Bronchial epithelial cell (primary cell): Measurements from ENCODE around the gene TMEM80. TPM values are rescaled to one million over a fixed set of nuclear protein-coding genes. Genes with fewer than 3 reads are reported as not detected.
A peak's percentile ranks its signal among the peaks of the same experiment; 100 is the strongest.

Experiments used
- DNase-seq: peaks from one replicate; pipeline ENCODE4 v3.0.0-alpha.2; 2010; ENCODE audit warnings: low read depth
- FAIRE-seq: peaks from 2 replicates; lab custom pipeline; 2011; peaks lifted over from hg19 to GRCh38; lab: Jason Lieb, UNC
- H3K27me3 ChIP-seq: 2 replicates; pipeline ENCODE4 v1.5.1; 2011; ENCODE audit warnings: low read length; ENCODE audit not compliant: control insufficient read depth, insufficient read depth
- H3K36me3 ChIP-seq: 2 replicates; pipeline ENCODE4 v1.5.1; 2011; ENCODE audit warnings: low read length; ENCODE audit not compliant: control insufficient read depth, insufficient read depth
- H3K4me3 ChIP-seq: 2 replicates; pipeline ENCODE4 v1.5.1; 2011; ENCODE audit warnings: mild to moderate bottlenecking, low read depth, low read length, control low read depth
- total RNA-seq: library from RNA; depleted of rRNA; stranded (reverse); fragments of >200 nt; gene quantifications from 2 replicates; pipeline ENCODE4 v1.2.1, GENCODE V29; 2014
- TF ChIP-seq, protein P1 (sequence below): IDR thresholded peaks from 2 replicates; pipeline ENCODE4 v1.5.1; 2011; ENCODE audit warnings: mild to moderate bottlenecking, moderate library complexity, low read length, control low read depth, inconsistent platforms; ENCODE audit not compliant: insufficient read depth, severe bottlenecking

The TMEM80 gene
- total RNA-seq, 1 donor from 2014 or later: 9.0 TPM

DNA sequence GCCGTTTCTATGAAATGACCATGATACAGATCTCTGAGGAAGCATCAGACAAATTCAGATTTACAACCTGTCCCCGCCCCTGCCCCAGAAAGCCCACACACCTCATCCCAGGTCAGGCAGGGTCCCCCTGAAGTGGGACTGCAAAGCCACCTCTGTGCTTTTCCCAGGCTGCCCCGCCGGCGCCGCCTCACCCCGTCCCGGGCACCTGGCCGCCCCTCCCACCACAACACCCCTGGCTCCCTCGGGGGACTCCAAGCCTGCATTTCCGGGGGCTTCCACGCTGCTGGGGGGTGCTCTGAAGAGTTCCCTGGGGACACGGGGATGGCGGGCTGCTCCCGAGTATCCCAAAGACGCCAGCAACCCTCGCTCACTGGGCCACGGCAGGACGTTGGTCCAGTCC is 35.3 kb upstream of the TMEM80 start:
- no peak for FAIRE-seq

GRCh38 chr11:660681-661444 is 34.8 kb upstream of the TMEM80 start:
- DNase-seq (no peak), FAIRE-seq (no peak)
- no peak overlapping the region for H3K4me3 ChIP-seq
- no peaks in the 10 kb centered on the region for H3K27me3 ChIP-seq
- H3K36me3 ChIP-seq: peaks cover 16% of the 10 kb centered on the region
- TF ChIP-seq, protein P1, sequence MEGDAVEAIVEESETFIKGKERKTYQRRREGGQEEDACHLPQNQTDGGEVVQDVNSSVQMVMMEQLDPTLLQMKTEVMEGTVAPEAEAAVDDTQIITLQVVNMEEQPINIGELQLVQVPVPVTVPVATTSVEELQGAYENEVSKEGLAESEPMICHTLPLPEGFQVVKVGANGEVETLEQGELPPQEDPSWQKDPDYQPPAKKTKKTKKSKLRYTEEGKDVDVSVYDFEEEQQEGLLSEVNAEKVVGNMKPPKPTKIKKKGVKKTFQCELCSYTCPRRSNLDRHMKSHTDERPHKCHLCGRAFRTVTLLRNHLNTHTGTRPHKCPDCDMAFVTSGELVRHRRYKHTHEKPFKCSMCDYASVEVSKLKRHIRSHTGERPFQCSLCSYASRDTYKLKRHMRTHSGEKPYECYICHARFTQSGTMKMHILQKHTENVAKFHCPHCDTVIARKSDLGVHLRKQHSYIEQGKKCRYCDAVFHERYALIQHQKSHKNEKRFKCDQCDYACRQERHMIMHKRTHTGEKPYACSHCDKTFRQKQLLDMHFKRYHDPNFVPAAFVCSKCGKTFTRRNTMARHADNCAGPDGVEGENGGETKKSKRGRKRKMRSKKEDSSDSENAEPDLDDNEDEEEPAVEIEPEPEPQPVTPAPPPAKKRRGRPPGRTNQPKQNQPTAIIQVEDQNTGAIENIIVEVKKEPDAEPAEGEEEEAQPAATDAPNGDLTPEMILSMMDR: no peak

More for the DNA sequence above, 35.3 kb upstream of the TMEM80 start:
- Histone ChIP-seq H3K4me3 (no peak overlapping the region), H3K27me3 (no peaks in the 10 kb centered on the region), H3K36me3 (peaks cover 16% of the 10 kb centered on the region)
- no peak for DNase-seq
- TF ChIP-seq, protein P1: no peak

- peak; percentile 50 for DNase-seq
- no peaks in the 10 kb centered on the region for H3K27me3 ChIP-seq
- H3K36me3 ChIP-seq: peaks cover 15% of the 10 kb centered on the region
- TF ChIP-seq, protein P1: peak; percentile 79
- H3K4me3 ChIP-seq: no peak overlapping the region
- no peak for FAIRE-seq
Observed at GRCh38 chr11:662689-663274, 32.8 kb upstream of the TMEM80 start.

DNA sequence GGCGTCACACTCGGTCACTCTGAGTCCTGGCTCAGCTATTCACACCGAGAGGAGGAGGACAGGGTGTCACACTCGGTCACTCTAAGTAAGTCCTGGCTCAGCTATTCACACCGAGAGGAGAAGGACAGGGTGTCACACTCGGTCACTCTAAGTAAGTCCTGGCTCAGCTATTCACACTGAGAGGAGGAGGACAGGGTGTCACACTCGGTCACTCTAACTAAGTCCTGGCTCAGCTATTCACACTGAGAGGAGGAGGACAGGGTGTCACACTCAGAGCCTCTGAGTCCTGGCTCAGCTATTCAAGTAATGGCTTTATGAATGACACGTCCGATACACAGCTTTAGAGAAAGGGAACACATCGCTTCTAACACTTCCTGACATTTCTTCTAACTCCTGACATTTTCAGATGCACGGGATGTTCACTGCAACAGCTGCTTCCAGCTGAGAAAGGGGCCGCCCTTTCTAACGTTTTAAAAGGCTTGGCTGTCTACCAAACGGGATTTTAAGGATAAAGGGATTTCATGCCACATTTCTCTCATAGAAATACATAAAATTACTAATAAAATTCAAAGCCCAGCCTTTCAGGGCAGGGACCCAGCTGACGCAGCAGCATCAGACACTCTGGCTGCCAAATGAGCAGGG is 30.4 kb upstream of the TMEM80 start:
- TF ChIP-seq, protein P1: no peak
- H3K36me3 ChIP-seq: peaks cover 11% of the 10 kb centered on the region
- no peak for FAIRE-seq

DNA sequence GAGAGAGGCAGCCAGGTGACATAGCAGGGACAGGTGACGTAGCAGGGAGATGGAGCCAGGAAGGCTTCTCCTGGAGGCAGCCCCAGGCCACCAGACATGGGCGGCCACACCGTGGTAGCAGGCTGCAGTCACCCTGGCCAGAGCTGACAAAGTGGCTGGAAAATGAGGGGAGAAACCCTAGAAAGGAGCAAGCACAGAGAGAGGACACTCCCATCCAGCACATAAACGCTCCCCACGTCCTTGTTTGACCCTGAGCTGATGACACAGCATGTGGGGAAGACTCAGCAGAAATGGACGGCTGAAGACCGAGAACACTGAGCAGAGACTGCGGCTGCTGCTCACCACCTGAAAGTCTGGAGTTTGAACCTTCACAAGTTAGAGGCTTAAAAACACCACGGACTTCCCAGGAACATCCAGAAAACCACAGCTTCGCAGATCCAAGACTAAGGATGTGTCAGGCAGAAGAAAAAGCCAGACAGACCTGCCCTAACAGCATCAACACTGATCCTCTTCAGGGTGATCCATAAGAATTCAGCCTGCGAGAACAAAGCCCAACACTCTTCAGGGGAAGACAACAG is 29.8 kb upstream of the TMEM80 start:
- TF ChIP-seq, protein P1: no peak
- no peak for DNase-seq
- Histone ChIP-seq H3K27me3 (no peaks in the 10 kb centered on the region), H3K36me3 (peaks cover 8% of the 10 kb centered on the region), H3K4me3 (no peak overlapping the region)
- FAIRE-seq: no peak

More for the DNA sequence above, 30.4 kb upstream of the TMEM80 start:
- H3K27me3 ChIP-seq: no peaks in the 10 kb centered on the region
- DNase-seq: no peak
- H3K4me3 ChIP-seq: no peak overlapping the region
